Activated CD4-positive, alpha-beta T cell treated with anti-CD3 and anti-CD28 coated beads for 1 hour (primary cell): ENCODE data around the gene KLF17.

Source experiments
- DNase-seq: peaks from one replicate; pipeline ENCODE4 v3.0.0-alpha.2; 2020

The KLF17 gene, protein sequence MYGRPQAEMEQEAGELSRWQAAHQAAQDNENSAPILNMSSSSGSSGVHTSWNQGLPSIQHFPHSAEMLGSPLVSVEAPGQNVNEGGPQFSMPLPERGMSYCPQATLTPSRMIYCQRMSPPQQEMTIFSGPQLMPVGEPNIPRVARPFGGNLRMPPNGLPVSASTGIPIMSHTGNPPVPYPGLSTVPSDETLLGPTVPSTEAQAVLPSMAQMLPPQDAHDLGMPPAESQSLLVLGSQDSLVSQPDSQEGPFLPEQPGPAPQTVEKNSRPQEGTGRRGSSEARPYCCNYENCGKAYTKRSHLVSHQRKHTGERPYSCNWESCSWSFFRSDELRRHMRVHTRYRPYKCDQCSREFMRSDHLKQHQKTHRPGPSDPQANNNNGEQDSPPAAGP

DNA sequence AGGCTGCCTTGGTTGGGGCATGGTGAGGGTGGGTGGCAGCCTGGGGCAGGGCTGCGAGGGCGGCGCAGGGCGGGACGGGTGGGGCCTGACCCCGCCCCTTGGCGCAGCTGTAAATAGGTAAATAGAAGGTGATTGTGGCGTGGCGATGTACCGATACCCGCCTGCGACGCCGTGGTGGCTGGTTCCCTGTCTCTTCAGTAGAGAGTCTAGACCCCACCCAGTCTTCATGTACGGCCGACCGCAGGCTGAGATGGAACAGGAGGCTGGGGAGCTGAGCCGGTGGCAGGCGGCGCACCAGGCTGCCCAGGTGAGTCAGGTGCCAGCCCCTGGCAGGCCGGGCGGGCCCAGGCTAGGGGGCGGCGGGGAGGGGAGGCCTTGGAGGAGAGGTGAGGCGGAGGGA lies at the start of gene KLF17:
Gene KLF17 (plus strand): TSS at position 140 of the 400 bp plus-strand sequence. CDS start 87 bp downstream, at position 227.
- DNase-seq, result no peak

GRCh38 chr1:44071461-44071860 lies 47.2 kb upstream of the KLF17 start:
- no peak for DNase-seq

GRCh38 chr1:44072204-44072603 lies 46.4 kb upstream of the KLF17 start:
- no peak for DNase-seq

- DNase-seq, result no peak
Measured at GRCh38 chr1:44072821-44073220, 45.8 kb upstream of the KLF17 start.

DNA sequence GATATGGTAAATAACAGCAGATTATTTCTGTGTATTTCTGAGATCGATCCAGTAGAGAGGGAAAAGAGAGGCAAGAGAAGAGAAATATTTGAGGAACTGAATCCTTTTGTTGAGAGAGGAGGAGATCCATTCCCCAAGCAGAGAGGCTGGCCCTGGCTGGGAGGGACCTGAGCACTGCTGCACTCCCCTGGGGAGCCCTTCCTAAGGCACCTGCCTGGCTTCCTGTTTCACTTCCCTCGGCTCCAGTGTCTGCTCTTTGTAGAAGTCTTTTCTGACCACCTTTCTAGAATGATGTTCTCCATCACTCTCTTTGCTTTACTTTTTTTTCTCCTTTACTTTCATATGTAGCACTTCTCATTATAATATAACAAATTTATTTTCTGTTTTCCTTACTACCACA lies 45.1 kb upstream of the KLF17 start:
- DNase-seq, result no peak

GRCh38 chr1:44074415-44074814 lies 44.2 kb upstream of the KLF17 start:
- DNase-seq, result no peak

DNA sequence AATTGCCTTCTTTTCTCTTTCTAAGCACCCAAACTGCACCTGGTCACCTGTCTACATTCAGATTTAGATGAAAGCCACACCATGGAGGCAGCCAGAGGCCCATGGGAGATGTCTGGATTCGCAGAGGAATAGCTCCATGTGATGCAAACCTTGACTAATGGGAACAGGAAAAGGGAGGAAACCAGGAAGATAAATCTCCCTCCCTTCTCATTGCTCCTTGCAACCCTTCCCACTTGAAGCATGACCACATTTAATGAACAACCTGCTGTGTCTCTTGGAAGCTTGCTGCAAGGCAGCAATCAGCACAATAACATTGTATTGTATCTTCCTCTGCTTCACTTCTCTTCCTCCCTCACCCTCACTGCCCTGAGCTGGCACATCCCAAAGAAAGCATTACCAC lies 42.6 kb upstream of the KLF17 start:
- no peak for DNase-seq

DNA sequence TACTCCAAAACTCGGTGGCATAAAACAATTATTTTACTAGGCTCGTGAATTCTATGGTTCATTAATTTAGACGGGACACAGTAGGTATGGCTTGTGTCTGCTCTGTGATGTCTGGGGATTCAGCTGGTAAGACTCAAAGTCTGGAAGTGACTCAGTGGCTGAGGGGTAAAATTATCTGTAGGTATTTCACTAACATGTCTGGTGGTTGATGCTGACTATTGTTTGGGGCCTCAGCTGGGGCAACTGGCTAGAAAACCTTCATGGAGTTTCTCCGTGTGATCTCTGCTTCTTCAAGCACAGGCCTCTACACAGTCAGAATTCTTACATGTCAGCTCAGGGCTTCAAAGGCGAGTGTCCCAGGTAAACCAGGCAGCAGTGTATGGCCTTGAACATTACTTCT lies 41.2 kb upstream of the KLF17 start:
- DNase-seq, result no peak

DNA sequence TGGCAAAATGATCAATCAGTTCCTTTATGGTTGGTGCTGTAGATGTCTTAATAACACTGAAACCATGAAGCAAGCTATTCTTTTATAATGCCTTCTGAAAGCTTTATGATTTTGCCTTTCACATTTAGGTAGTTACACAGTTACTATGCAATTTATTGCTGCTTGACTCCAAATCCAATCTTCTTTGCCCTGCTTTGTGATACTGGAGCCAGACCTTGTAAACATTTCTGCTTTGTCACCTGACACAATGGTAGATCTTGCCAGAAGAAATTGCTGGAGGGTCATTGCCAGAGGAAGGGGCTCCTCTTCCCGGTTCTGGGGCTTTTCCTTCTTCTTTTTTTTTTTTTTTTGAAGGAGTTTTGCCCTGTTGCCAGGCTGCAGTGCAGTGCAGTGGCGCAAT lies 40.5 kb upstream of the KLF17 start:
- no peak for DNase-seq

GRCh38 chr1:44079566-44079965 lies 39.1 kb upstream of the KLF17 start:
- DNase-seq, result no peak

DNA sequence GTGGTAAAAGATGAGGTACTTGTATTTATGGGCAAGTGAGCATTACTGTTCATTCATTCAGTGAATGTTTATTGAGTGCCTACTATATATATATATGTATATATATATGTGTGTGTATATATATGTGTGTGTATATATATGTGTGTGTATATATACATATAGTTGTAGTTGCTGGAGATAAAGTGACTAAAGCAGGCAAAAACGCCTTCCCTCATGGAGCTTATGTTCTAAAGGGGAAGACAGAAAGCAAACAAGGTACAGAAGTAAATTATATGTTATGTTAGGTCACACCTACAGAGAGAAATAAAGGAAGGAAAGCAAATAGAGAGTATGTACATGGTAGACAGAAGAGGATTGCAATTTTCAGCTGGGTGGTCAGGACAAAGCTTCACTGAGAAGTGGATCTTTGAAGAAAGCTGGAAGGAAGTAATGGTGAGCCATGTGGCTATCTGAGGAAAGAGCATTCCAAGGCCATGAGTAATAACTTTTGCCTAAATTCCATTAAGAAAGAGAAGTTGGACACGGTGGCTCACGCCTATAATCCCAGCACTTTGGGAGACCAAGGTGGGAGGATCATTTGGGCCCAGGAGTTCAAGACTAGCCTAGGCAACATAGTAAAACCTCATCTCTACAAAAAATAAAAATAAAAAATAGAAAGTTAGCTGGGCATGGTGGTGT lies 33.5 kb upstream of the KLF17 start:
- no peak for DNase-seq

GRCh38 chr1:44086692-44087474 lies 31.7 kb upstream of the KLF17 start:
- DNase-seq, result no peak

GRCh38 chr1:44089371-44090048 lies 29.1 kb upstream of the KLF17 start:
- no peak for DNase-seq

DNA sequence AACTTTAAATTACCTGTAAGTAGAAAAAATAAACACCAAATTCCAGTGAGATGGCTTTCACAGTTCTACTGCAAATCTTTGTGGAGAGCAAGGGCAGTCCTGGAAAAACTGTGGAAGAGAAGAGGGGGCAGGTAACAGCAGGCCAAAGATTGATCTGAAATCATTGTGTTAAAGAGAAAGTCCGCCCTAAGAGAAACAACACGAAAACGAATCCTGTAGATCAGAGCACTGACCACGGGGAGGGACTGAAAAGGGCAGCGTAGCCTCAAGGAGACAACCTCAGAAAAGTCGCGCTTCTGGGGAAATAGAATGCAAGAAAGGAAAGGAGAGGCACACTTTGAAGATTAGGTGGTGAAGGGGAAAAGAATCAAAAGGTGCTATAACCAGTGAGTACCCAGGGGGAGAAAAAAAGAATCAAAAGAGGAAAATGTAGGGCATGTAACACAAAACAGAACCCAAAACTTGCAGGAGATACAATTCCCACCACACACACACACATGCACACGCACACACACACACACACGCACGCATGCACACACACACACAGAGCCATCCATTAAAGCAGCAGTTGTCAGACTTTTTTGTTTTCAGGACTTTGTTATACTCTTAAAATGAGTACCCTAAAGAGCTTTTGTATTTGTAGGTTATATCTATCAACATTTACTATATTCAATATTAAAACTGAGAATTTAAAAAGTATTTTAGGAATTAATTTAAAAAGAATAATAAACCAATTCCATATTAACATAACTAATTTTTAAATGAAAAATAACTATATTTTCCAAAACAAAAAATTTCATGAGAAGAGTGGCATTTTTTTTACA lies 28.0 kb upstream of the KLF17 start:
- DNase-seq, result no peak

- no peak for DNase-seq
Measured at GRCh38 chr1:44094047-44094446, 24.6 kb upstream of the KLF17 start.

- no peak for DNase-seq
Measured at GRCh38 chr1:44100183-44100868, 18.3 kb upstream of the KLF17 start.

- no peak for DNase-seq
Measured at GRCh38 chr1:44101328-44101727, 17.3 kb upstream of the KLF17 start.

DNA sequence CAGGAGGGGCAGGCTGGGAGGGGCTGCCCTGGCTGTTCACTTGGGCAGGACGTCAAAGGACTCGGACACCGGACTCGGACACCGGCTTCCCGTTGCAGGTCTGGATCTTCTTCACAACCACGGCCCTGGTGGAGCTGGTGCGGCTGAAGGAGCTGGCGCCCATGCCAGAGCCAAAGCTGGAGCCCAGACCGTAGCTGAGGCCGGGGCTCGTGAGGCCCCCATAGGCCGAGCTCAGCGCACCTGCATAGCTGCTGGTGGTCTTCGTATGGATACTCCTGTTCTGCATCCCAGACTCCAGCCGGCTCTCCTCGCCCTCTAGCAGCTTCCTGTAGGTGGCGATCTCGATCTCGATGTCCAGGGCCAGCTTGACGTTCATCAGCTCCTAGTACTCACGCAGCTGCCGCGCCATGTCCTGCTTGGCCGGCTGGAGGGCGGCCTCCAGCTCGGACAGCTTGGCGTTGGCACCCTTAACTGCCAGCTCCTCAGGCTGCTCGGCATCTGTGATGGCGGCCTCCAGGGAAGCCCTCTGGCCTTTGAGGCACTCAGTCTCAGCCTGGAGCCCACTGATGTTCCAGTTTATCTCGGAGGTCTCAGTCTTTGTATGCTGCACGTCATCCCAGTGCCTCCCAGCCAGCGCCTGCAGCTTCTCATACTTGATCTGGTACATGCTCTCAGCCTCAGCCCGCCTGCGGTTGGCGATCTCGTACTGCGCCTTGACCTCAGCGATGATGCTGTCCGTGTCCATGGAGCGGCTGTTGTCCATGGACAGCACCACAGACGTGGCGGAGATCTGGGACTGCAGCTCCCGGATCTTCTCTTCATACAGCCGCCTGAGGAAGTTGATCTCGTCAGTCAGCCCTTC lies 15.1 kb upstream of the KLF17 start:
- no peak for DNase-seq

- DNase-seq, result no peak
Measured at GRCh38 chr1:44105810-44106209, 12.8 kb upstream of the KLF17 start.

DNA sequence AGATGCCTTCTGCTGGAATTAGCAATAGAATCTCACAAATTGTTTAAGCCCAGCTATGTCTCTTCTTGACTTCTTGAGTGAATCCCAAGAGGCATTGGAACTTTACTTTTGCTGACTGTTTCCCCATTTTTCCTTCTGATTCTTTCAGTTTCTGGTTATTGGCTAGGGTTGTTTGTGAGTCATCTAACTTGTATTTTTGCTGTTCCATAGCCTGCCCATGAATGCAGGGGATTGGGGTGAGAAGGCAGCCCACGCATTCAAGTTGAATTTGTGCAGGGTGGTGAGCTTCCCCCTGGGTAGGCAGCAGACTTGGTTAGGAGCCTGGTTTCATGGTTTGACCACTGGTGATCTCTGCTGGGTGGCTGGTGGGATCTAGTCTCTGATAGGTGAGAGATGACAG lies 10.4 kb upstream of the KLF17 start:
- no peak for DNase-seq

- DNase-seq, result no peak
Measured at GRCh38 chr1:44108971-44109370, 9.7 kb upstream of the KLF17 start.
